Measurements from ENCODE around the gene IKBIP.
"Not testable (repeated sequence)": the region's sequence is repeated elsewhere in the genome, so short reads cannot be mapped to it uniquely, and the experiment has no call there.

The IKBIP gene, protein sequence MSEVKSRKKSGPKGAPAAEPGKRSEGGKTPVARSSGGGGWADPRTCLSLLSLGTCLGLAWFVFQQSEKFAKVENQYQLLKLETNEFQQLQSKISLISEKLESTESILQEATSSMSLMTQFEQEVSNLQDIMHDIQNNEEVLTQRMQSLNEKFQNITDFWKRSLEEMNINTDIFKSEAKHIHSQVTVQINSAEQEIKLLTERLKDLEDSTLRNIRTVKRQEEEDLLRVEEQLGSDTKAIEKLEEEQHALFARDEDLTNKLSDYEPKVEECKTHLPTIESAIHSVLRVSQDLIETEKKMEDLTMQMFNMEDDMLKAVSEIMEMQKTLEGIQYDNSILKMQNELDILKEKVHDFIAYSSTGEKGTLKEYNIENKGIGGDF

DNA sequence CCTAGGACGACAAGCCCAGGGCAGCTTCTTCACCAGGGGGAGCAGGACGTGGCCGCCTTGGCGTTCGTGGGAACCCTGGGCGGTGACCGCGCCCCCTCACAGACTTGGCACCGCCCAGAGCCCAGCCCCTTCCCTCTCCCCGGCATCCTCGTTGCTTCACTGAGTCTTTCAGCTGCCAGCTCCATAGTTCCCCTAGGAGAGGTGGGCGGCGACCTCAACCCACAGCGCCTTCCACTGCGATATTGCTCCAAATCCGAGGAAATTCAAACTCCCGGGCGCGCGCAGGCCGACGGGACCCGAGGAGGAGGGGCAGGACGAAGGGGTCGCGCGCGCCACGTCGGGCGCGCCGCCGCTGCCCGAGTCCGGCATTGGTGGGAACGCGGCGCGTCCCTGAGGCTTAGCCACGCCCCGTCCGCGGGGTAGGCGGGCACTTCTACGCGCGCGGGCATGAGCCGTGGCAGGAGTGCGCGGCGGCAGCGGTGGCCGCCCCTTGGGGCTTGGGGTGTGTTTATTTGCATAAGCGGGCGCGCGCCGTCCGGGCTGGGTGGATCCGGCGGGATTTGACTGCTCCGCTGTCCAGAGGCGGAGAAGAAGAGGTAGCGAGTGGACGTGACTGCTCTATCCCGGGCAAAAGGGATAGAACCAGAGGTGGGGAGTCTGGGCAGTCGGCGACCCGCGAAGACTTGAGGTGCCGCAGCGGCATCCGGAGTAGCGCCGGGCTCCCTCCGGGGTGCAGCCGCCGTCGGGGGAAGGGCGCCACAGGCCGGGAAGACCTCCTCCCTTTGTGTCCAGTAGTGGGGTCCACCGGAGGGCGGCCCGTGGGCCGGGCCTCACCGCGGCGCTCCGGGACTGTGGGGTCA lies at the start of gene IKBIP, which contains the start of gene APAF1:
TSS of gene IKBIP (minus strand) at position 77 of the 860 bp plus-strand sequence. CDS start 87 bp downstream, outside the sequence.
TSS of gene APAF1 (plus strand) at position 579 of the 860 bp plus-strand sequence. CDS start 3,070 bp downstream, outside the sequence.
- peak; percentile 98 for DNase-seq

DNA sequence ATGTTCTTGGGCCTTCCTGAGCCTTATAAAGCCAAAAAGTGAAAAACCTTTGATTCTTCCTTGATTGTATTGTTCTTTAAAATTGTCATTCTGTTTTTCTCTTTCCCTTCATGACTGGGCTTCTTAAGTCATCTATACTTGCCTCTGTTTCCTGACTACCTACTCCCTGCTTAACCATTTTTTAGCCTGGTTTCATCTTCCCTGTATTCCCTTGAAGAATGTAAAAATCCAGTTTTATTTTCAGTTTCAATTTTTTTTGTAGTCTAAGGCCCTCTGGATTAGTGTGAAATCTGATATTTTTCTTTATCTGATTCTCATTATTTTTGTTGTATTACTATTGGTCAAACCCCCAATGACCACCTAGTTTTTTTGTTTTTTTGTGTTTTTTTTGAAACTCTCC lies 46.8 kb upstream of the IKBIP start:
- no peak for DNase-seq

DNA sequence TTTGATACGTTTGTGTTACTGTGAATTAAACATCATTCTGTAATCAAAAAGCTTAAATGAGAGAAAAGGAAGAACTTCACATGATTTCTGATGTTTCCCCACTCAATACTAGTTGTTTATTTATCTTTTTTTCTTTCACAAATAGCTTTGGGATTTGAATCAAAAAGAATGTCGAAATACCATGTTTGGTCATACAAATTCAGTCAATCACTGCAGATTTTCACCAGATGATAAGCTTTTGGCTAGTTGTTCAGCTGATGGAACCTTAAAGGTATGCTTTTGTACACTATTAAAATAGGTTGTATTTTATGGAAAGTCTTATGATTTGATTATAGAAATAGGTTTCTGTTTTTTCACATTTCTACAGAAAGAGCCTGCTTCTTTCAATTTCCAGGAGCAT lies 42.0 kb upstream of the IKBIP start:
- no peak for DNase-seq

DNA sequence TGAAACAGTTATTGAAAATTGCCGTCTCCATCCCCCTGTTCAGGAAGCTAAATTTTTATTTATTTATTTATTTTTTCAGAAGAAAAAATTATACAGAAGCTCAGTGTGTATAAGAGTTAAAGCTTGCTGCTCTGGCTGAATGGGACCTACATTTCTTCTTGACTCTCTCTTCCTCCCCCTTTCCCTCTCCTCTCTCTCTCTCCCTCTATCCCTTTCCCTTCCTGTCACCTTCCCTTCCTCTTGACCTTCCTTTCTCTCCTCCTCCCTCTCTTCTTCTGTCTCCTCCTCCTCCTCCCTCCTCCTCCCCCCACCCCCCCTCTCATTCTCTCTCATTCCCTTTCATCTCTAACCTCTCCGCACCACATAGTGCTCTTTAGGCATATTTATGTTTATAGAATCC lies 39.6 kb upstream of the IKBIP start:
- no peak for DNase-seq

DNA sequence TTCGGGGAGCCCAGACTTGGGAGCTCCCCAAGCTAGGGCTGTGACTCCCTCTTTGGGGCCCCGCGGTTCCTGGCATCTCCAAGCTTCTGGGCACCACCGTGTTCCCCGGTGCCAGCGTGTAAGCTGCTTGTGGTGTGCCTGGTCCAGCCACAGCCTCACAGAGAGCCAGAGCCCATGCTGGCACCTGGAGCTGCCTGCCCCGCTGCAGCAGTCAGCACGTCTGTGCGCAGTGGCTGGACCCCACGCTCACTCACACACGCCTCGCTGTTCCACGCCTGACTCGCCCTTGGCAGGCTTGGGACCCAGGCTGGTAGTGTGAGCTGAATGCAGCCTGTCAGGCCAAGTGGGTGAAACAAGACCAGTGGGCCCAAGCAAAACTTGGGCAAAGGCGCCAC lies 35.0 kb upstream of the IKBIP start:
- DNase-seq = no peak

DNA sequence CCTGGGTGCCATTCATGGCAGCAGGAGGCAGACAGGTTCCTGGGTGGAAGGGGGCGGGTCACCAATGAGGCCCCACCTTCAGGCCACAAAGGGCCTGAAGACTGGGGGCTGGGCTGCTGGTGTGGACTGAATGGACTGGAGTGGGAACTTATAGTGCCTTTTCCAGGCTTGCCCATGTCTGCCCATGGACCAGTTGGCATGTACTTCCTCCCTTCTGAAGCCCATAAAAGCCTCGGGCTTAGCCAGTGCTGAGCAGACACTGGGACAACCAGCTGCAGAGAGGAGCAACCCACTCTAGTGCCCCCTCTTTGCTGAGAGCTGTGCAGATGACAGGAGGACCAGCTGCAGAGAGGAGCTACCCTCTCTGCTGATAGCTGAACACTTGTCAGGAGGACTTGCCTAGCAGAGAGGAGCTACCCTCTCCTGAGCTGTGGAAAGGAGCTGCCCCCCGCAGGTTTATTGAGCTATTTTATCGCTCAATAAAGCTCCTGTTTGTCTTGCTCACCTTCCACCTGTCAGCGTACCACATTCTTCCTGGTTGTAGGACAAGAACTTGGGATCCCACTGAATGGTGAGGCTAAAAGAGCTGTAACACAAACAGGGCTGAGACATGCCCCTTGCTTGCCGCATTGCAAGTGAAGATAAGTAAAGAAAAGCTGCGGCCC lies 34.5 kb upstream of the IKBIP start:
- no peak for DNase-seq

DNA sequence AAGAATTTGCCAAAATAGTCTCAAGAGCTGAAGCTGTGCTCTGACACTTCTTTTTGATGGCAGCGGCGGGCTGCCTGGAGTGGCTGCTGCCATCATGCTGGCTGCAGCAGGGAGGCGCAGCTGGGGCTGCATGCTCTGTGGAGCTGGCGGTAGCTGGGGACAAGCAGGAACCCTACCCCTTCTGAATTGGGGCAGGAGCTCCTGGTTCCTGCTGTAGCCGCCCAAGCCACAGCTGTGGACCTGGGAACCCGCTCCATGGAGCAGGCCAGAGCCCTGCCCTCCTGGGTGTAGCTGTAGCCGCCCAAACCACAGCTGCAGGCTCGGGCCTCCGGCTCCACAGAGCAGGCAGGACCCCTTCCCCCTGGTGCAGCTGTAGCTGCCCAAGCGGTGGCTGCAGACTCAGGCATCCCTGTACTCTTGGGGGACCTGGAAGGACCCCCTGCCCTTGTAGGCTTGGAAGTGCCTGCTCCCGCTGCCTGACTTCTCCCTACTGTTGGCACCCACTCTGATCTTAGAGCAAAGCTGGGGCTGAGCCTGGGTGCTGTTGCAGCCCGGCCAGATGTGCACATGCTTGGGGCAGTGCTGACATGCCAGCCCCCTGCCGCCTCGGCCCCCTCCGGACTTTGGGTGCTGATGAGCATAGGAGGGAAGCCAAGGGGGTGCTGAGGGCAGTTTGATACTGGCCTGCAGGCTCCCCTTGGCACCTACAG lies 33.8 kb upstream of the IKBIP start:
- DNase-seq = no peak

DNA sequence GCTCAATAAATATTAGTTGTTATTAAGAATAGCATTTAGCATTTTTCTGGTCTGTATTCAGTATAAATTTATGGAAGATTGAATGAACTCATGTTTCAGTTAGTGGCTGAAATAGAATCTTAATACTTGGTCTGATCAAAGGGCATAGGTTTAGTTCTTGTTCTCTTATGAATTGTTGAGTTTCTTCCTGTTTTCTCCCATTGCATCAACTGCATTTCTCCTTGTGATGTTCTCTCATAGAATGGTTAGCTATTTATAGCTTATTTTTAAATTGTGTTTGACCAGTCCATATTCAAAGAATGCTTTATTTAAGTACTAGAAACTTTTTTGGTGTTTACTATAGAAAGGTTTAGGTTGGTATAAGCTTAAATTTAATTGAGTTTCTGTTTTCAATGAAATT lies 30.3 kb upstream of the IKBIP start:
- DNase-seq = no peak

DNA sequence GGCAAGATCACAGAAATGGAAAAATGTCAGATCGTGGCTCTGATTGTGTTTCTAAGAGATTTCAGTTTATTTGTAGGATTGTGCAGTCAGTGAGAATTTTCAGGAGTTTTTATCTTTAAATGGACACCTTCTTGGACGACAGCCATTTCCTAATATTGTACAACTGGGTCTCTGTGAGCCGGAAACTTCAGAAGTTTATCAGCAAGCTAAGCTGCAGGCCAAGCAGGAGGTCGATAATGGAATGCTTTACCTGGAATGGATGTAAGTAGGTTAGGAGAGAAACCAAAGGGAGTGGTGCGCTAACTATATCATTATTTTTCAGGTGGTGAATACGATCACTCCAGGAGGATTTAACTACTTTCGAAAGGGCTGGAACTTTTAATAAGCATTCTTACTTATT lies 26.9 kb upstream of the IKBIP start:
- no peak for DNase-seq

DNA sequence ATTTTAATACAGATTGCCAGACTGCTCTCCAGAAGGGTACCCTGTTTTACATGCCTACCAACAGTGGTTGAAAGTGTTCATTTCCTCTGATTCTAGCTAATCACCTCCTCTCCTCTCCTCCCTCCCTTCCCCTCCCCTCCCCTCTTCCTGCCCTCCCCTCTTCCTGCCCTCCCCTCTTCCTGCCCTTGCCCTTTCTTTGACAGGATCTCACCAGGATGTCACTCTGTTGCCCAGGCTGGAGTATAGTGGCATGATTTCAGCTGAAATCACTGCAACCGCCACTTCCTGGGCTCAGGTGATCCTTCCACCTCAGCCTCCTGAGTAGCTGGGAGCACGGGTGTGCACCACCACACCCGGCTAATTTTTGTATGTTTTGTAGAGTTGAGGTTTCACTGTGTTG lies 25.2 kb upstream of the IKBIP start:
- no peak for DNase-seq

DNA sequence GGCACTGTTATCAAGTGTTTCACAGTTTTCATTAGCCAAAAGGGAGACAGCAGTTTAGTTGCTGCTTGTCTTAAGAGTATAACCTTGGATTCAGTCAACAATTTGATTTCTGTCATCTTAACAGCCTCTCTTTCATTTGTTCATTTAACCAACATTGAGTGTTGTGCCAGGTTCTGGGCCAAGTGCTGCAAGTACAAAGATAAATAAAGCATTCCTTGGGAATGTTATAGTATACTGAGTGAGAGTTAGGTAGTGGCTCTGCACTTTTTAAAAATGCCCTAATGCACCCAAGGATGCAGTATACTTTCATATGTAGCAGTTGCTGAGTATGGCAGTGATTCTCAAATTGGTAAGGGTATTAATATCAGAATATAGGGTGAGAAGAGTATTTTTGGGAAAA lies 15.9 kb upstream of the IKBIP start:
- DNase-seq = no peak

DNA sequence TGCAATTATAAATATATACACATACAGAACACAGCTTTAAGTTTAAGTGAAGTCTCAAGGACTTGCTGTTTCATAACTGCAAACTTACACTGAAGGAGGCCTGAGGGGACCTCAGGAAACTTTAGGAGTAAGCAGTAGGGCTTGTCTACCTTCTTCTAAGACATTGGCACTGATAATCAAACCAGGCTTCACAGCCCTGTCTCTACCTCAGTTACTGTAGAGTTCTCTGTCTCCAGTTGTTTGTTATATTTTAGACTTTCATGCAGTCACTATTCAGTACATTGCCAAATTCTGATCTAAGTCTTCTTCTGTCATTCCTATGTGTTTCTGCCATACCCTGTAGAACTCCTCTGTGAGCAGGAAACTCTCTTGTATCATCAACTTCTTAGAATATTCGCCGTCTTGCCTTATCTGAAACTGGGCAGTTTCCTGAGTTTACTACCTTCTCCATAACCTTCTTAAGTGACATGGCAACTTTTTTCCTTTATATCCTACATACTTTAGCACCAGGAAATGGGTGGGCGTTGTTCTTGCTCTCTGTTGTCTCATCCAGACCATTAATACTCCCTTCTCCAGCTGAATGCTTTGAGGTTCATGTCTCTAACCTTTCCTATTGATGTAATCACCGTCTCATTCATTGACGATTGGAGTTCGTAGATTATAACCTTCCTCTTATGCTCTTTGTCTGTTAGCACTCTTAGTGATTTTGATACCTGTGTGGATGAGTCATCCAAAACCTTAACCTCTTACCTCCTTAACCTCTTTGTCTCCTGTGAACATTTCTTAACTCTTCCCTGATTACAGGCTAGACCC lies 11.9 kb upstream of the IKBIP start:
- DNase-seq = no peak

DNA sequence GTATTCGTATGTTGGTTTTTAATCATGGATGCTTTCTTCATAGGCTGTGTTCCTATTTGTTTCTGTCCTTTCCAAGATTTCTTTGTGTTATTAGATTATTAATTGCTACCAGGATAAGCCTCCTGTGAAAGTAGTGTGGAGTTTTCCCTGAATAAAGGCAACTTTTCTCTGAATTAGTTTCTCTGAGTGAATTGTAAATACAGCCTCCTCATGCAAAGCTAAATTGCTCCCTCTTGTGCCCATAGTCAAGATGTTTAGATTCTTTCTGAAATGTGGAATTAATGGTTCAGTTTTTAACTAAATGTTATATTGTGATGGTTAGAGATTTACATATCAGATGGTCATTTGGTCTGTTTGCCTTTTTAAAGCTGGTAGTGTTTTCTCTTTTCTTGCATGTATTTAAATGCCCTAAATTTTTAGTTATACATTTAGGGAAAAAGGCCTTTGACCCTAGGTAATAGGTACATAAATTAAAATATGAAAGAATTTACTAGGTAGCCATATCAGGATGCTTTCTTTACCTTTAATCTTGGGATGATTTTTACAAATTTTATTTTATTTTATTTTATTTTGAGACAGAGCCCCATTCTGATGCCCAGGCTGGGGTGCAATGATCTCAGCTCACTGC lies 9.4 kb upstream of the IKBIP start:
- DNase-seq = no peak

DNA sequence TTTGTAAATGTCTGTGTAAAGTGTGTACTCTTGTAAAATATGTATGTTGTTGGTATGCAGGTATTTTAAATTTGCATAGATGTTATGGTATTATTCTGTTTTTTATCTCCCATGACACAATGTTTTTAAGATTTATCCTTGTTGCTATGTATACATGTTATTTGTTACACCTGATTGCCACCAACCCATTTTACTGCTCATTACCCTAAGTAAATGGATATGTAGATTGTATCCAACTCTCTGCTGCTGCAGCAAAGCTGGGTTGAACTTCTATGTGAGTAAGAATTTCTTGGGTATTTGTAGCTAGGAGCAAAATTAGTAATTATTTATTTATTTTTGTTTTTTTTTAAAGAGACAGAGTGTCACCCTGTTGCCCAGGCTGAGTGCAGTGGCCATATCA lies 6.7 kb upstream of the IKBIP start:
- DNase-seq = no peak

DNA sequence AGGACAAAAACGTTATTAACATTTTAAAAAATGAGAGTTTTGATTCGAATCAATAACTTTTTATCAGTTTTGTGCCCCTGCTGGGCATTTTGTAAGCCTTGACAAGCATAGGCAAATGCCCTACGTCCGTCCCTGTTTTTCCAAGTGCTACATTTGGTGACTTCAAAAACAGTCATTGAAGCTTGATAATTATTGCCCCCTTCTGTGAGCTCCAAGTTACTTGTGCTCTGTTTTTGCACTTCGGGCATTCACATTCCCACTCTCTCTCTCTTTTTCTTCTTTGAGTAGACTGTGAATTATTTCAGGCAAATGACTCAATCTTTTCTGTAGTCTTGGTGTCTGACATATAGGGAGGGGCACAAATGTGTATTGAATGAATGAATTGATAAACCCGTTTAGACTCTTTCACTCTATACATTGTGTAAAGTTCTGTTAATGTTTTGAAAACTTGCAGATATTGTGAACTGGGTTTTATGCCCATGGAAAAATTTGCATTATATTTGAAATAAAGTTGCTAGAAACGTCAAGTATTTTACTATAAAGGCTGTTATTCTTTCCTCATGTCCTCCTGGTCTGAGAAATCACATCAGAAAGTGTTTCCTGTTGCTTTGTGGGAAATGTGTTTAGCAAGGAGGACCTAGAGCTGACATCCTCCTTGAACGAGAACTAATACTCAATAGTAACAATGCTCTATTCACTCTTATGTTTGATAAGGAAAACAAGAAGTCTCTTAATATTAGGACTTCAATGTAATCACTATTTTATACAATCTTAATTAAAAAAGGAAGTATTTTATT lies 1.9 kb upstream of the IKBIP start:
- DNase-seq = no peak

DNA sequence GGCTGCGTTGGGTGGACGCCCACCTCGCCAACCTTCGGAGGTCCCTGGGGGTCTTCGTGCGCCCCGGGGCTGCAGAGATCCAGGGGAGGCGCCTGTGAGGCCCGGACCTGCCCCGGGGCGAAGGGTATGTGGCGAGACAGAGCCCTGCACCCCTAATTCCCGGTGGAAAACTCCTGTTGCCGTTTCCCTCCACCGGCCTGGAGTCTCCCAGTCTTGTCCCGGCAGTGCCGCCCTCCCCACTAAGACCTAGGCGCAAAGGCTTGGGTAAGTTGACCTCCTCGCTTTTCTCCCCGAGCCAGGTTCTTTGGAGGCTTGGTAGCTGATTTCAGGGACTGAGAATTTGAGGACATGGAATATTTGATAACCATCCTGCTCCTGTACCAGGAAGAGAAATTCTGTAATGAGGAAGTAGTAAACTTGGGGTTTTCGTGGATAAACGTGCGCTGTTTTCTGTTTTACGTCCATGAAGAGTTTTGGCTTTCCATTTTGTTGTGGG lies 1.0 kb upstream of the IKBIP start:
- no peak for DNase-seq

DNA sequence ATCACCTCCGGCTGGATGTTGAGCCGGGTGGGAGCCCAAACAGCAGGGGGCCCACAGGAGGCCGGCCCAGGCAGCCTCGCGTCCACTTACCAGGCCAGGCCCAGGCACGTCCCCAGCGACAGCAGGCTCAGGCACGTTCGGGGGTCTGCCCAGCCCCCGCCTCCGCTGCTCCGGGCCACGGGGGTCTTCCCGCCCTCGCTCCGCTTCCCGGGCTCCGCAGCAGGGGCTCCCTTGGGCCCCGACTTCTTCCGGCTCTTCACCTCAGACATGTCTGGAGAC lies 216 bp downstream of the IKBIP start:
- DNase-seq = no peak

DNA sequence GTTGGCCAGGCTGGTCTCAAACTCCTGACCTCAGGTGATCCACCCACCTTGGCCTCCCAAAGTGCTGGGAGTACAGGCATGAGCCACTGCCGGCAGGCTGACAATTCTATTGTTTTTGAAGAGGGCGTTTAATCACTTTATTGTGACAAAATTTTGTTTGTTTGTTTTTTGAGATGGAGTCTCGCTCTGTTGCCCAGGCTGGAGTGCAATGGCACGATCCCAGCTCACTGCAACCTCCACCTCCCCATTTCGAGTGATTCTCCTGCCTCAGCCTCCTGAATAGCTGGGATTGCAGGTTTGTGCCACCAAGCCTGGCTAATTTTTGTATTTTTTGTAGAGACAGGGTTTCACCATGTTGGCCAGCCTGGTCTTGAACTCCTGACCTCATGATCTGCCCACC lies 1.8 kb downstream of the IKBIP start:
- not testable (repeated sequence) for DNase-seq

DNA sequence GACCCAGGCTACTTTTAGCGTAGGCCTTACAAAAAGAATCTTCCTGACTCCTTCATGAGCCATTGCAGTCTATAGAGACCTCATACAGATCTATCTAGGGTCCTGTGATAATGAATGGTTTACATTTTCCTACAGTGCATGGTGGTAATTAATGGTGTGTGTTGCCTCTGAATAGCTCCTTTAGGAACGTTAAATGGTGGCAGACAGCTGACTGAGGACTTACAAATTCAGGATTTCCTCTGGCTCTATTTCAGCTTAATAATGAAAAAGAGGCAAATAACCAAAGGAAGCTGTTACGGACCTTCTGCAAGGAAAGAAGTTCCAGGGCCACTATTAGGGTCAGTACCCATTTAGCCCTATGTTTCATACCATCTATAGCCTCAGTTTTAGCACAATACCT lies 5.1 kb downstream of the IKBIP start:
- no peak for DNase-seq

DNA sequence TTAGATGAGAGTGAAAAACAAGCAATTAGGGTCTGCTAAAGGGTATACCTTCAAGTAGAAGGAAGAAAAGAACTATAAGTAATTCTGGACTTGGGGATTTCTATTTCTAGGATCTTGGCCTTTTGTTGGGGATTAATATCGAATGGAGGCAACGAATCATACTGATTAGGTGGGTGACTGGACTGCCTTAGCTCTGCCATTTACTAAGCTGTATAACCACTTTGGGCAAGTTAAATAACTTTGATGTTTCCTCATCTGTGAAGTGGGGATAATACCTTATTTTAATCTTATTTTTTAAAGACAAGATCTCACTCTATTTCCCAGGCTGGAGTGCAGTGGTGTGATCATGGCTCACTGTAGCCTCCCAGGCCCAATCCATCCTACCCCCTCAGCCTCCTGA lies 6.6 kb downstream of the IKBIP start:
- DNase-seq = no peak

DNA sequence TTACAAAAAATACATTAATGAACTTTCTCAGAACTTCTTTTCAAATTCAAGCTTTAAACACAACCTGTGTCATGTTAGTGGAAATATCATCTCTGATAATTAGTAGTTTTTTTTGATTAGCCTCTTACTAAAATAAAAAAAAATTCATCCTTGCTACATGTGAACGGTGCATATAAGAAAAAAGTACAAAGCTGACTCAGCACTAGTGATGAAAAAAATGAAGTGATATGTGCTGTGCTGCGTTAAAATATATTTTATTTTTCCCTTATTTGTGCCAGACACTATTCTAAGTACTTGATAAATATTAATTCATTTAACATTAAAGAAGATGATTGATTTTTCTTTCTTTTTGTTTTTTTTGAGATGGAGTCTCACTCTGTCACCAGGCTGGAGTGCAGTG lies 7.5 kb downstream of the IKBIP start:
- no peak for DNase-seq

Measured in activated CD4-positive, CD25-positive, alpha-beta regulatory T cell treated with anti-CD3 and anti-CD28 coated beads, Interleukin-2, amount 50 U/mL, for 72 hours (primary cell).